ENCODE results near the gene IFITM1. TPM values are rescaled to one million over a fixed set of nuclear protein-coding genes. Genes with fewer than 3 reads are reported as not detected.
"Not testable (repeated sequence)": the region's sequence is repeated elsewhere in the genome, so short reads cannot be mapped to it uniquely, and the experiment has no call there.

IFITM1 gene
- total RNA-seq, 1 donor from 2014 or later: 526 TPM

DNA sequence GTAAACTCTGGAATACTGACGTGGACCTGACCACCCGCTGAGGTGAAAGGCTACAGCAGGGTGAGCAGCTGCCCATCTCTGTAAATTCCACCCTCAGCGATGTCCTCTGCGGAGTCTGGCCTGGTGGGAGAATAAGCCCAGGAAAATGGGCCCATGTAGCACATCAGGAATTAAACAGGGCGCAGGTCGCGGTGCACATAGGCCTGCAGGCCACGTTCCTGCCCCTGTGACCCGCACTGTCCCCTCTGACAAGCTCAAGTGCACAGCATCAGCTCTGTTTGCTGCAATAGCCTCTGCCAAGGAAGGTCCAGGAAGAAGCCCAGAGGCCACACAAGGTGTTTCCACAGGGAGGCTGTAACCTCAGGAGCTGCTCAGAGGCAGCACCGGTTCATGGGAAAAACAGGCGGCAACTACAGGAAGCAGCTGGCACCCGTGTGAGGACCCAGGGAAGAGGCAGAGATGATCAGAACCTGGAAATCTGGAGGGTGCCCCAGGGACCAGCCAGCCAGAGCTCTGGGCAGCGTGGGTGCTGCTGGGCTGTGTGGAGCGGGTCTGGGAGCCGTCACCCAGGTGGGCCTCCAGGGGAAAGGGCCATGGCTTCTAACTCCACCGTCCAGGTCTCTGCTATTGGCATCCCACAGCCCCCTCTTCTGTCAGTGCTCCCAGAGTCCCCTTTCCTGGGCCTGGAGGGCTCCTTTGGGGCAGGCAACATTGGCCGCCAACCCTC, 7.0 kb upstream of the IFITM1 start:
- DNase-seq (ENCODE audit: low read depth) (no peak), FAIRE-seq (no peak)
- H4K20me1 ChIP-seq (ENCODE audit: insufficient read depth, low read length): no peaks in the 10 kb centered on the region
- H3K4me3 Mint-ChIP-seq (ENCODE audit: unreplicated experiment): no peak overlapping the region
- no peaks in the 10 kb centered on the region for H3K27me3 ChIP-seq (ENCODE audit: insufficient read depth, low read length)
- peaks cover 17% of the 10 kb centered on the region for H3K4me1 ChIP-seq (ENCODE audit: insufficient read depth, low read length)
- no peak overlapping the region for H3K4me3 ChIP-seq (ENCODE audit: insufficient read depth, low read depth, low read length)
- peaks cover 4% of the 10 kb centered on the region for H3K36me3 Mint-ChIP-seq (ENCODE audit: low read depth, unreplicated experiment)
- no peak overlapping the region for H3K4me2 ChIP-seq (ENCODE audit: low read length)
- peaks cover 12% of the 10 kb centered on the region for H3K4me1 Mint-ChIP-seq (ENCODE audit: low read depth, unreplicated experiment)
- H3K27me3 Mint-ChIP-seq (ENCODE audit: low read depth, unreplicated experiment): no peaks in the 10 kb centered on the region
- no peaks in the 10 kb centered on the region for H3K9me3 ChIP-seq (ENCODE audit: insufficient read depth, low read depth, low read length)
- H3K9ac ChIP-seq (ENCODE audit: low read length): no peak overlapping the region
- no peak overlapping the region for H2AFZ ChIP-seq (ENCODE audit: low read depth, low read length)
- H3K9me3 Mint-ChIP-seq (ENCODE audit: unreplicated experiment): peaks cover 2% of the 10 kb centered on the region
- no peak overlapping the region for H3K27ac ChIP-seq (ENCODE audit: low read depth, low read length)
- peaks cover 6% of the 10 kb centered on the region for H3K79me2 ChIP-seq (ENCODE audit: insufficient read depth, low read length)
- H3K36me3 ChIP-seq (ENCODE audit: insufficient read depth, low read length): no peaks in the 10 kb centered on the region
- TF ChIP-seq, protein P1, sequence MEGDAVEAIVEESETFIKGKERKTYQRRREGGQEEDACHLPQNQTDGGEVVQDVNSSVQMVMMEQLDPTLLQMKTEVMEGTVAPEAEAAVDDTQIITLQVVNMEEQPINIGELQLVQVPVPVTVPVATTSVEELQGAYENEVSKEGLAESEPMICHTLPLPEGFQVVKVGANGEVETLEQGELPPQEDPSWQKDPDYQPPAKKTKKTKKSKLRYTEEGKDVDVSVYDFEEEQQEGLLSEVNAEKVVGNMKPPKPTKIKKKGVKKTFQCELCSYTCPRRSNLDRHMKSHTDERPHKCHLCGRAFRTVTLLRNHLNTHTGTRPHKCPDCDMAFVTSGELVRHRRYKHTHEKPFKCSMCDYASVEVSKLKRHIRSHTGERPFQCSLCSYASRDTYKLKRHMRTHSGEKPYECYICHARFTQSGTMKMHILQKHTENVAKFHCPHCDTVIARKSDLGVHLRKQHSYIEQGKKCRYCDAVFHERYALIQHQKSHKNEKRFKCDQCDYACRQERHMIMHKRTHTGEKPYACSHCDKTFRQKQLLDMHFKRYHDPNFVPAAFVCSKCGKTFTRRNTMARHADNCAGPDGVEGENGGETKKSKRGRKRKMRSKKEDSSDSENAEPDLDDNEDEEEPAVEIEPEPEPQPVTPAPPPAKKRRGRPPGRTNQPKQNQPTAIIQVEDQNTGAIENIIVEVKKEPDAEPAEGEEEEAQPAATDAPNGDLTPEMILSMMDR (IDR thresholded peaks at IDR 0.05; ENCODE audit: insufficient read depth, low read depth, low read length): no peak
- no peak for TF ChIP-seq EZH2 (IDR thresholded peaks at IDR 0.05; ENCODE audit: insufficient read depth, low read length)
- no peak overlapping the region for H3K27ac Mint-ChIP-seq (ENCODE audit: unreplicated experiment)

DNA sequence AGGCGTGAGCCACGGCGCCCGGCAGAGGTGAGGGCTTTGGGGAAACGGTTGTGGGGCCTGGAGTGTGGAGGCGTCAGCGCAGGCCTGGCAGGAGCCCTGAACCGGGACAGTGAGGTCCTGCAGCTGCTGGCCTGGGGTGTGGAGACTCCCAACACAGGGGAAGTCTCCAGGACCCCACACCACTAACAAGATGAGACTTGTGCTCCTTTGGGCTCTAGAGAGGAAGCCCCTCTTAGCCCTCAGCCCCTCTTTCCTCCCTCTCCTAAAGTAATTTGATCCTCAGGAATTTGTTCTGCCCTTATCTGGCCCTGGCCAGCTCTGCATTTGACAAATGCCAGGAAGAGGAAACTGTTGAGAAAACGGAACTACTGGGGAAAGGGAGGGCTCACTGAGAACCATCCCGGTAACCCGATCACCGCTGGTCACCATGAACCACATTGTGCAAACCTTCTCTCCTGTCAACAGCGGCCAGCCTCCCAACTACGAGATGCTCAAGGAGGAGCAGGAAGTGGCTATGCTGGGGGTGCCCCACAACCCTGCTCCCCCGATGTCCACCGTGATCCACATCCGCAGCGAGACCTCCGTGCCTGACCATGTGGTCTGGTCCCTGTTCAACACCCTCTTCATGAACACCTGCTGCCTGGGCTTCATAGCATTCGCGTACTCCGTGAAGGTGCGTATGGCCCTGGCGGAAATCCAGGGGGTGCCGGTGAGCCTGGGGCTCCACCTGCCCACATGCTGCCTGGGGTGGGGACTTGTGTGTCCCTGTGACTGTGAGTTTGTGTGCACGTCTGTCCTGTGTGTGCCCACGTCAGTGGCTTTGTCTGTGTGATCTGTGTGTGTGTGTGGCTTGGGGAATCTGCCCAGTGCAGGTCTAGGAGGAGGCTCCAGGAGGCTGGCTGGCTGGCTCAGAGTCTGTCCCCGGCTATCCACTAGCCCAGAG, 5.8 kb upstream of the IFITM1 start, which contains the start of gene IFITM2:
Gene IFITM2, plus strand, starts transcription at position 51 of the 943 bp plus-strand sequence. Its CDS starts 377 bp downstream, at position 428.
- FAIRE-seq: not testable (repeated sequence)

DNA sequence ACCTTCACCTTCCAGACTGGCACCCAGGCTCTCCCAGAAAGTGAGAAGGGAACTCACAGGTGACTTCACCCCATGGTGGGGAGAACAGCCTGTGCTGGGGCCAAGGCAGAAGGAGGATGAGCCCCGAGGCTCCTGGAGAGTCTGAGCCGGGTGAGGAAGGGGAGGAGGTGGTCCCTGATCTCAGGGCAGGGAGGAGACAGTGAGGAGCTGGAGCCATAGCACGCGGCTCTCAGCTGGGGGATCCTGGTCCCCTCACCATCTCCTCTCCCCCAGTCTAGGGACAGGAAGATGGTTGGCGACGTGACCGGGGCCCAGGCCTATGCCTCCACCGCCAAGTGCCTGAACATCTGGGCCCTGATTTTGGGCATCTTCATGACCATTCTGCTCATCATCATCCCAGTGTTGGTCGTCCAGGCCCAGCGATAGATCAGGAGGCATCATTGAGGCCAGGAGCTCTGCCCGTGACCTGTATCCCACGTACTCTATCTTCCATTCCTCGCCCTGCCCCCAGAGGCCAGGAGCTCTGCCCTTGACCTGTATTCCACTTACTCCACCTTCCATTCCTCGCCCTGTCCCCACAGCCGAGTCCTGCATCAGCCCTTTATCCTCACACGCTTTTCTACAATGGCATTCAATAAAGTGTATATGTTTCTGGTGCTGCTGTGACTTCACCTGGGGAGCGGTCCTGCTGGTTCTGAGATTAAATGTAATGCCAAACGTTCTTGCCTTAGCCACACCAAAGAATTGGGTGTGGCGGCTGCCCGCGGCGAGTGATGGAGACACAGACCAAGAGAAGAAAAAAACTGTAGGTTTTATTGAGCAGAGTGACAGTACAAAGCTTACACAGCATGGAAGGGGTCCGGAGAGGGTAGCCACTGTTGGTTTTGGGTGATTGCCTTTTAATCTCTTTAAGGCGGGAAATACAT, 4.8 kb upstream of the IFITM1 start:
- Mint-ChIP-seq H3K4me3 (ENCODE audit: unreplicated experiment) (peak overlapping the region; percentile 94), H3K27ac (ENCODE audit: unreplicated experiment) (peak overlapping the region; percentile 81), H3K4me1 (ENCODE audit: low read depth, unreplicated experiment) (peaks cover 25% of the 10 kb centered on the region)
- H2AFZ ChIP-seq (ENCODE audit: low read depth, low read length); H3K9me3 ChIP-seq (ENCODE audit: insufficient read depth, low read depth, low read length); H3K4me3 ChIP-seq (ENCODE audit: insufficient read depth, low read depth, low read length); H4K20me1 ChIP-seq (ENCODE audit: insufficient read depth, low read length); H3K36me3 ChIP-seq (ENCODE audit: insufficient read depth, low read length); H3K79me2 ChIP-seq (ENCODE audit: insufficient read depth, low read length); H3K27me3 Mint-ChIP-seq (ENCODE audit: low read depth, unreplicated experiment); DNase-seq (ENCODE audit: low read depth); H3K9ac ChIP-seq (ENCODE audit: low read length); H3K27me3 ChIP-seq (ENCODE audit: insufficient read depth, low read length); H3K27ac ChIP-seq (ENCODE audit: low read depth, low read length); H3K9me3 Mint-ChIP-seq (ENCODE audit: unreplicated experiment); H3K36me3 Mint-ChIP-seq (ENCODE audit: low read depth, unreplicated experiment); FAIRE-seq: not testable (repeated sequence)
- Histone ChIP-seq H3K4me1 (ENCODE audit: insufficient read depth, low read length) (peaks cover 19% of the 10 kb centered on the region), H3K4me2 (ENCODE audit: low read length) (peak overlapping the region; percentile 91)

More for the DNA sequence above, 5.8 kb upstream of the IFITM1 start, which contains the start of gene IFITM2:
- not testable (repeated sequence) for H4K20me1 ChIP-seq (ENCODE audit: insufficient read depth, low read length); H3K9me3 Mint-ChIP-seq (ENCODE audit: unreplicated experiment); H3K36me3 Mint-ChIP-seq (ENCODE audit: low read depth, unreplicated experiment); H3K9me3 ChIP-seq (ENCODE audit: insufficient read depth, low read depth, low read length); H3K36me3 ChIP-seq (ENCODE audit: insufficient read depth, low read length); H3K27me3 ChIP-seq (ENCODE audit: insufficient read depth, low read length); H3K79me2 ChIP-seq (ENCODE audit: insufficient read depth, low read length); H3K27me3 Mint-ChIP-seq (ENCODE audit: low read depth, unreplicated experiment)
- H3K27ac ChIP-seq (ENCODE audit: low read depth, low read length): peak within 1 kb of the TSS; percentile 33
- DNase-seq (ENCODE audit: low read depth): peak; percentile 68
- H3K9ac ChIP-seq (ENCODE audit: low read length): peak within 1 kb of the TSS; percentile 51
- peaks cover 17% of the 10 kb centered on the region for H3K4me1 ChIP-seq (ENCODE audit: insufficient read depth, low read length)
- H3K4me2 ChIP-seq (ENCODE audit: low read length): peak within 1 kb of the TSS; percentile 91
- Mint-ChIP-seq H3K4me3 (ENCODE audit: unreplicated experiment) (peak within 1 kb of the TSS; percentile 94), H3K4me1 (ENCODE audit: low read depth, unreplicated experiment) (peaks cover 20% of the 10 kb centered on the region), H3K27ac (ENCODE audit: unreplicated experiment) (peak within 1 kb of the TSS; percentile 81)
- H2AFZ ChIP-seq (ENCODE audit: low read depth, low read length): peak within 1 kb of the TSS; percentile 81
- peak within 1 kb of the TSS; percentile 57 for H3K4me3 ChIP-seq (ENCODE audit: insufficient read depth, low read depth, low read length)

DNA sequence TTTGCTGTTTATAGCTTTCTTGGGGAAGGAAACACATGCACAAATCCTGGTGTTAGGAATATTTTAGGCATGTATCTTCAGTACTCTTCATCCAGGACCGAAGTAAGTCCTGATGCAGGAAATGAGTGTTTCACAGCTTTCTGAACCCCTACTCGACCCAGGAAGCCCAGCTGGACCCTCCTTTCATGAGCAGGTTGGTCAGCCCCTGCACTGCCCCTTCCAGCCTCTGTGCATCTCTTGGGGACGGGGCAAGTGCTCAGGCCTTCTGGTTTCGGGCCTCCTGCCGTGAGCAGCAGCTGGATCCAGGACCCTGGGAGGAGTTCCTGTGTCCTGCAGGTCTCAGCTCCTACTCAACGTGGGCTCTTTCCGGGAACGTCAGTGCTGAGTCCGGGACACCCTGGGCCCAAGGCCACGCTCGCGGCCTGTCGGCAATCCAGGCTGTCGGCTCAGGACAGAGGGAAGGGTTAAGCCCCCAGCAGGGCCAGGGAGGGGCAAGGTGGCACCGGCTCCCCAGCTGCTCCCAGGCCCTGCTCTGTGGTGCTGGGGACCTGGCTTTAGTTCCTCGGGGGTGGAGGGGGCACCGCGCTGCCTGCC, 3.8 kb upstream of the IFITM1 start:
- Histone ChIP-seq H3K4me3 (ENCODE audit: insufficient read depth, low read depth, low read length) (peak overlapping the region; percentile 12), H3K4me2 (ENCODE audit: low read length) (peak overlapping the region; percentile 91), H3K4me1 (ENCODE audit: insufficient read depth, low read length) (peaks cover 22% of the 10 kb centered on the region)
- not testable (repeated sequence) for H4K20me1 ChIP-seq (ENCODE audit: insufficient read depth, low read length); H3K36me3 Mint-ChIP-seq (ENCODE audit: low read depth, unreplicated experiment); H3K9ac ChIP-seq (ENCODE audit: low read length); H3K9me3 ChIP-seq (ENCODE audit: insufficient read depth, low read depth, low read length); H3K27me3 ChIP-seq (ENCODE audit: insufficient read depth, low read length); H3K36me3 ChIP-seq (ENCODE audit: insufficient read depth, low read length); H2AFZ ChIP-seq (ENCODE audit: low read depth, low read length); H3K79me2 ChIP-seq (ENCODE audit: insufficient read depth, low read length); H3K27ac ChIP-seq (ENCODE audit: low read depth, low read length); H3K27me3 Mint-ChIP-seq (ENCODE audit: low read depth, unreplicated experiment); DNase-seq (ENCODE audit: low read depth); H3K9me3 Mint-ChIP-seq (ENCODE audit: unreplicated experiment); FAIRE-seq
- peaks cover 25% of the 10 kb centered on the region for H3K4me1 Mint-ChIP-seq (ENCODE audit: low read depth, unreplicated experiment)
- peak overlapping the region; percentile 94 for H3K4me3 Mint-ChIP-seq (ENCODE audit: unreplicated experiment)
- H3K27ac Mint-ChIP-seq (ENCODE audit: unreplicated experiment): peak overlapping the region; percentile 50
